COLO829 (cell line): ENCODE measurements around the gene CEP20.
A peak's percentile ranks its signal among the peaks of the same experiment; 100 is the strongest.

Experiments used
- DNase-seq: peaks from one replicate; pipeline ENCODE4 v3.0.0; 2012; ENCODE audit warnings: low spot score

CEP20 gene

GRCh38 chr16:15897834-15898254 is 9.4 kb upstream of the CEP20 start:
- no peak for DNase-seq

- DNase-seq, result no peak
These were observed 8.8 kb upstream of the CEP20 start for GRCh38 chr16:15897121-15897780.

- no peak for DNase-seq
These were observed 6.4 kb upstream of the CEP20 start for GRCh38 chr16:15894571-15895374.

- no peak for DNase-seq
These were observed 3.1 kb upstream of the CEP20 start for GRCh38 chr16:15891508-15891907.

- DNase-seq, result no peak
These were observed 1.1 kb downstream of the CEP20 start for GRCh38 chr16:15887283-15887682.

GRCh38 chr16:15886078-15886477 is 2.3 kb downstream of the CEP20 start:
- DNase-seq, result no peak

GRCh38 chr16:15885560-15886001 is 2.8 kb downstream of the CEP20 start:
- no peak for DNase-seq

GRCh38 chr16:15882563-15882962 is 5.8 kb downstream of the CEP20 start:
- DNase-seq, result no peak

GRCh38 chr16:15881794-15882379 is 6.5 kb downstream of the CEP20 start:
- no peak for DNase-seq

GRCh38 chr16:15880434-15881308 is 7.7 kb downstream of the CEP20 start:
- no peak for DNase-seq

GRCh38 chr16:15879255-15879811 is 9.1 kb downstream of the CEP20 start:
- DNase-seq, result no peak

GRCh38 chr16:15876503-15876902 is 11.9 kb downstream of the CEP20 start:
- DNase-seq, result no peak

- DNase-seq, result peak; percentile 67
These were observed 13.6 kb downstream of the CEP20 start for GRCh38 chr16:15874745-15875314.

GRCh38 chr16:15873737-15874136 is 14.7 kb downstream of the CEP20 start:
- DNase-seq, result no peak

GRCh38 chr16:15873301-15873700 is 15.1 kb downstream of the CEP20 start:
- no peak for DNase-seq

- no peak for DNase-seq
These were observed 18.4 kb downstream of the CEP20 start for GRCh38 chr16:15870011-15870410.

GRCh38 chr16:15866451-15866850 is 22.0 kb downstream of the CEP20 start:
- DNase-seq, result peak; percentile 53

GRCh38 chr16:15865742-15866141 is 22.7 kb downstream of the CEP20 start:
- no peak for DNase-seq

GRCh38 chr16:15864939-15865338 is 23.5 kb downstream of the CEP20 start:
- DNase-seq, result no peak

GRCh38 chr16:15861996-15862395 is 26.4 kb downstream of the CEP20 start:
- DNase-seq, result no peak

GRCh38 chr16:15858921-15859668 is 29.3 kb downstream of the CEP20 start:
- no peak for DNase-seq
